ENCODE measurements around the gene APOBEC3G.

DNA sequence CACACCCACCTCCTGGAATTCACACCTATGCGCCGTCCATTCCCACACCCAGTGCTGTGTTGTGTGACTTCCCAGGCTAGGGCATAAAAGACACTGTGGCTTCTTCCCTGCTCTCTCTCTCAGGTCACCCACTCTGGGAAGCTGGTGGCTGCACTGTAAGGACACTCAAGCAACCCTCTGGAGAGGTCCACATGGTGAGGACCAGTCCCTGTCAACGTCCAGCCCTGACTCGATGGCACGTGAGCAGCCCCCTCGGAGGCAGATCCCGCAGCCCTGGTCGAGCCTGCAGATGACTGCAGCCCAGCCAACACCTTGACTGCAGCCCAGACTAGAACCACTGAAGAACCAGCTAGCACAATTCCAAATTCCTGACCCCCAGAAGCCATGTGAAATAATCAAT is 59.2 kb downstream of the APOBEC3G start:
- TF ChIP-seq CTCF (IDR thresholded peaks at IDR 0.05; ENCODE audit: low read depth, low read length) (no peak), MYC (IDR thresholded peaks at IDR 0.05; ENCODE audit: low read depth, low read length) (no peak)

Data from NB4 (cell line).